HG02938 (cell line): ENCODE results near the gene KCNIP1.

Experiments
- ATAC-seq: cut with Tn5 transposase; IDR thresholded peaks from one replicate; pipeline ENCODE4 v1.9.1; 2021; ENCODE audit warnings: mild to moderate bottlenecking, moderate library complexity; ENCODE audit not compliant: unreplicated experiment

KCNIP1 gene

DNA sequence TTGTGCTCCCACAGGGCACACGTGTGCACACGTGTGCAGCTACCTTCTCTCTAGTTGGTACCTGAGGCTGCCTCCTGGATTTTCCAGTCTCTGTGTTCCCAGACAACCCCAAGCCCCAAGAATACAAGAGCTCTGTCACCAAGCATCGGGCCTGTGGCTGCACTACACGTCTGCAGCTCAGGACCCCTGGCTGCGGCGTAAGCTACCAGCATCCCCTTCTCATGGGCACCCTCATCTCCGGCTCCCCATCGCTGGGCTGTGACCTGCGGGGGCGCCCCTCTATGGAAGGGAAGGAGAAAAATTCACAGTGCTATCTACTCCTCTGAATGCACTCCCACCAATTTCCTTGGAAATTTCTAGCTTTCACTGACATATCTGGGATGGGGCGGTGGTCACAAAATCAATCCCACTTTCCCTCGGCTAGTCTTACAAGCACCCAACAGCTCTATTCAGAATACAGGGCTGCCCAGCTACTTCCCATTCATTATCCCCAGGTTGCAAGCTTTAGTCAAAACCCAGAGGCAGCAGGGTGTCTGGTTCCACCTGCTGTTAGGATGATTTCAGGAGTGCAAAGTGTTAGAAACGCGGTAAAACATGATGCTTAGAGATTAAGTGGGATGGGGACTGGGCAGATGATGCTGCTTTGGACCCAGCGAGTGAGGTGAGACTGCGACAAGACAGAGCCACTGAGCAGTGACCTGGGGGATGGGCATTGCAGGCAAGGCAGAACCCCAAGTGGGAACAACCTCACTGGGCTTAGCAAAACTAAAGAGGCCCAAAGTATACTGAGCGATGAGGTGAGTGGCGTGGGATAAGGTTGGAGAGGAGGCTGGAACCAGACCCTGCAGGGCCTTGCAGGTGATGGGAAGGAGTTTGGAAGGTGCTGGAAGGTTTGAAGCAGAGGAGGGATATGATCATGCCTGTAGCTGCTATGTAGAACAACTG lies 121.7 kb downstream of the KCNIP1 start:
- no peak for ATAC-seq

DNA sequence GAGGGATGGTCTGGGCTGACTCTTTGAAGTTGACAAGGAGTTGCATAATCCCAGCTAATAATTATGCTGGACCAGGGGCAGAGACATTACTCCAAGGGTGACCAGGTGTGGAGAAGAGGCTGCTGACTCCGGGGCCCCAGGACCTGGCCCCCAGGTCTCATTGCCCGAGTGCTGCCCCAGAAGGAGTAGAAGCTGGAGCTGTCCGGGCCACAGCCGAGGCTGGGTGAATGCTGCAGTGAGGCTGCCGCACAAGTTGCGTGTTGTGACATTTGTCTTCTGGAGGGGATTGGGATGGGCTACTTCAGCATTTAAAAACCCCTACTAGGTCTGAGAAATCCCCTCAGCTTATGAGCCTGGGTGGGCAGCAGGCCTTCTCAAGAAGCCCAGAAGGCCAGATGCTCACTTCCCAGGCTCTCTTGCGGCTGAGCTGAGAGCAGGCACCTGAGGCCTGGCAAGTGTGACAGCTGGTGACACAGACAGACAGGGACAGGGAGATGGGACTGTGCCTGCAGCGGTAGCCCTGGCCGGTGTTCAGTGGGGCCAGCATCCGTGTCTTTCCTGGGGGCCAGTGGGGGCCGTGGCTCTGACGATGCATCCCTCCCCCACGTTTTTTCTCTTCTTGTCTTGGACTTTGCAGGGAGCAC lies 122.8 kb downstream of the KCNIP1 start:
- no peak for ATAC-seq

DNA sequence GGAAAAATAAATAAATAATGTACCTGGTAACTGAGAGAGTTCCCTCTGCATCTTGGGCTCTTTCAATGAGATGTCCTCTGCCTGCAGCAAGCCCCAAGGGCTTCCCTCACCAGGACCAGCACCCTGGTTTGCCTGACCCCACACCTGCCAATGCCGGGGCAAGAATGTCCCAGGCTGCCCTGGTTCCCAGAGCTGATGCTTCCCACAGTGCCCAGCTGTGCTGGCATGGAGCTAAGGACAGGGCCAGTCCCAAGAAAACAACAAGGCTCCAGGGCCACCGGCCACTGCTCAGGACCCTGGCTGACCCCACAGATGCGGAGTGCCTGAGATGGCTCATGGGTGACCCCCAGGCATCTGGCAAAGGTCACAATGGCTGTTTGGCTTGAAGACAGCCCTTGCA lies 123.5 kb downstream of the KCNIP1 start:
- ATAC-seq, result no peak

DNA sequence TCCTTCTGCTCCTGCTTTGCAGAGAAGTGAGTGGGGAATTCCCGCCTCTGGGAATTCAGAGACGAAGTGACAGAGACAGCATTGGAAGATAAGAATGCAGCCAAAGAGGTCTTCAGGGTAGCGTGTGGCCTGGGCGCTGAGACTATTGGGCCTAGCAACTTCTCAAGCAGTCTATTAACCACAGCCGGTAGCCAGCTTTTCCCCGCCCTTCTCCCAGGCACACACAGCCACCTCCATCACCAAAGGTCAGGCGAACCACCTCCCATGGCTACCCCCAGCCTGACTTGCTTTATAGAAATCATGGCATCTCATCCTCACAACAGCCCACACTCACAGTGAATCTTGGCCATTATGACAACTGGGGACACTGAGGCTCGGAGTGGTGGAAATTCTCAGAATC lies 124.2 kb downstream of the KCNIP1 start:
- ATAC-seq, result no peak

DNA sequence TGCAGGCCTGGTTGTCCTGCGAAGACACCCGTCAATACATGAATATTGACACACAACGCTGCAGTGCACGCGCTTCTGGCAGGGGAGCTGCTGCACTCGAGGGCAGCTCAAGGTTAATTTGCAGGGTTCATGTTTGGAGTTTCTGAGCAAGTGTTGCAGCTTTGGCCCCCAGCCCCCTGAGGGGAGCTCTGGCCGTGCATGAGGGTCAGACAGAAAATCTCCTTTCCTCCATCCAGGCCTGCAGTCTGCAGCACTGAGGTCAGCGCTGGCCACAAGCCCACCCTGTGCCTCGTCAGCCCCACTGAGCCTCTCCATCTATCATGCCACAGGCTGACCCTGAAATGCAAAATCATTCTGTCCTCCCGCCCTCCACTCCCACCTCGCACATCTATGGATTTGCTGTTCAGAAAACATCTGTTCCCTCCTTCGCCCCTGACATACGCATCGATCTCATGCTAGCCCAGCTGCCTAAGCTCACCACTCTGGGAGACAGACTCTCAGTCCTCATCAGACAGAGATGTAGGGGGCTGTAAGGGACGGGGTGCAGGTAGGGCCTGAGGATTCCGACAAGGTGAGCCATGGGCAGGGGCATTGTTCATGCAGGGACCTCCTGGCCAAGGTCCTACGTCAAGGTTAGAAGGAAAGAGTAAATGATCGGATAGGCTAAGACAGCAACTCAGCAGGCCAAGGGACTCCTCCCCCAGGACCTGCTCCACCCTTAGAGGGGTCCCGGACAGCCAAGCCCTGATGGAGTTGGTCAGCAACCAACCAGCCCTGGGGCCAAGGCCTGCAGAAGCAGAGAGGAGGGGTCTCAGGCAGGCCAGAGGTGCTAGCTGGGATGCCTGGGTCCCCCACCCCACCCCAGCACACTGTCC lies 125.1 kb downstream of the KCNIP1 start:
- ATAC-seq, result no peak

DNA sequence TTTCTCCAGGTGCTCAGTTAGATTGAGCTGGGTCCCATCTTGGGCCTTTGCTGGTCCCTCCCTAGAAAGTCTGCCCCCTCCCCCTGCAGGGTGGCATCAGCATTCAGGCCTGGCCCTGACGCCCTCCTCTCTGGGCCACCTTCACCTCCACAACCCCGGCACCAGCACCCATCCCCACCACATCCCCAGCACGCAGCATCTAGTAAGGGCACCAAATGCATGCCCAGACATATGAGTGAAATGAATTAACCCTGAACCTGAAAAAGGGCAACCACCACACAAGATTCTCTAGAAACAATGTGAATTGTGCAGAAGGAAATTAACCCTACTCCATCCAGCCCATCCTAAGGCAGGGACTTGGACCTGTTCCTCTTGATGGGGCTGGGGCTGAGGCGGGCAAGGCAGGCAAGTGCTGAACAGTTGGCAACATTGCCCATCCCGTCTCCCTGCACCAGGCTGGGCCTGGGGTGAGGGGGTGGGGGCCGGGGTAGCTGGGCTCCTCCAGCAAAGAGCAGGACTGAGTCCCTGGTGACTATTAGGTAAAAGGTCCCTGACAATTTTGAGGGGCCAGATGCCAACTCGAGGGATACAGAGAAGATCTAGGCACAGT lies 125.9 kb downstream of the KCNIP1 start:
- ATAC-seq, result no peak

DNA sequence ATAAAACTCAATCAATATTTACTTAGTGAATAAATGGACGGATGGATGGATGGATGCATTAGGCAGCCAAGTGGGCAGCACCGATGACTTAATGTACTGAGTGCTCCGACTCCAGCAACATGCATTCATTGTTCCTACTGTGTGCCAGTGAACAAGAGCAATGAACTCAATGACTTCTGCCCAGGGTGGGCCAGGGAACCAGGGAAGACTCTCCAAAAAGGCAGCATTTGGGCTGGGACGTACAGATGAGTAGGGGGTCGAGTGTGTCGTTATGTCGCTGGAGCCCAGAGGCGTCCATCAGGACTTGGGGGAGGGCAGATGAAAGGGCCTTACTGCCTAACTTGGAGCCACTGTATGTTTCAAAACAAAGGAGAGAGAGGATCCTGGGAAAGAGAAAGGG lies 126.4 kb downstream of the KCNIP1 start:
- no peak for ATAC-seq

DNA sequence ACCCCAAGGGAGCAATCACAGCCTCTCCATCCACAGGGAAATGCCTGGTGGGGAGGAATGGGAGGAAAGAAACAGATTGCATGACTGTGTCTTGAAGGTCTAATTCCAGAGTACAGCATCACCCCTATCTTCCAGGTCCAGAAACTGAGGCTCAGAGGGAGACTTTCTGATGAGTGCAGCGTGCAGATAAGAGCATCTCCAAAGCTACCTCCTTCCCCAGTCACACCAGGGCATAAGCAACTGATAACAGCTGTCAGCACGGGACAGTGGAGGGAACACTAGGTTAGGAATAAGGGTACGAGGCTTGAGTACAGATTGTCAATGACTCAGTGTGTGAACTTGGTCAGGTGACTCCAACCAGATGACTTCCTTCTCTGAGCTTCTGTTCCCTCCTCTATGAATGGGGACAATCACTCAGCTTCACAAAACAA lies 126.9 kb downstream of the KCNIP1 start:
- no peak for ATAC-seq

DNA sequence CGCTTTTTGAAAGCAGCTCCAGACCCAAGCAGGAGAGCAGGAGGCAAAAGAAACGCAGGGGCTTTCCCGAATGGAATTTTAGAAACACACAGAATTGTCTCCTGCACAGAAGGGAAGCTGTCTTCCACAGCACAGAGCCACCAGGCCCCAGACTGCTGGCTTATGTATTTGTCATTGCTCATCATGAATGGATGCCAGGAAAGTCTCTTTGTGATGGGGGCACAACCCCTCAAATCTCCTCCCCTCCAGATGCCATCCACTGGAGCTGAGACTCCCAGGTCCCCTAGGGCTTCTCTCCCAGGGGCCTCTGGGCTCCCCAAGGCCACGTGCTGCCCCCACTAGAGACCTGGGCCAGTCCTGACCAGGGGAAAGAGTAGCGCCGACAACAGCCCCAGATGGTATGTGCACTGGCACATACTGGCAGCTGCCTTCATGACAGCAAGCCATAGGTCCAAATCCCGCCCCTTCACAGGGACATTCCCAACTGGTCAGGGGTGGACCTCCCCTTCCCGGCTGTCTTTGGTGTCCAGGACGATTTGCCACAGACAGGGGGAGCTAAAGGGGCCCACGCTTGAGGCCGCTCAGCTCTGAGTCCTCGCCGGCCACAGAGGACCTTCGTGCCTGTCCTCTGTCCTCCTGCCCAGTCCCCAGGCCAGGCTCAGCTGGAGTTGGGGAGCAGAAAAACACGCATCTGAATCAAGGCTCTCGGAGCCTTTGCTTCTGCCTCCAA lies 127.8 kb downstream of the KCNIP1 start:
- ATAC-seq, result no peak

DNA sequence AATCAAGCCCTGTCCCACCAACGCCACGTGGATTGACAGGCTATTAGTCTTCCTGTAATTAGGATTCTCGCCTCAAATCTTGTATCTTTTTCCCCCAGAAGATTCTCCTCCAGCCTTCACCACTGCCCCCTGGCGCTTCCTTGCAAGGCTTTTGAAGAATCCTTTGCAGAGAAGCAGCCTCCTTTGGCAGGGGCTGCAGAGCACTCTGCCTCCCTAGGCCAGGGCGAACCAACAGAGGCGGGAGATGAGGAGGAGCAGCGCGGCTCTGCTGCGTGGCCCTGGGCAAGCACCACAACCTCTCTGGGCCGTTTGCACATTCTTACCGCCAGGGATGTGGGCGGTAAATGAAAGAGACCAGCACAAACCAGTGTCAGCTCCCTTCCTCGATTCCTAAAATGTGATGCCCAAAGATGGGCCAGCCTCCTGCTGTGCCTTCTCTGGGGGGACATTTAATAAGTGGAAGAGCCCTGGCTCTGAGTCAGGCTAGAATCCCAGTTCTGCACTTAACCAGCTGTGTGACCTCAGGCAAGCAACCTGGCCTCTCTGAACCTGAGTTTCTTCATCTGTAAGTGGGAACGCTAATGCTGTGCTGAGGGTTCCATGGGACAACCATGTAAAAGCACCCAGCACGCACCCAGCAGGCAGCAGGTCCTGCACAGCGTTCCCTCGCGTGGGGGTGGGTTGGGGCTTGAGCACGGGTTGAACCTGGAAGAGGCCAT lies 128.6 kb downstream of the KCNIP1 start:
- no peak for ATAC-seq

DNA sequence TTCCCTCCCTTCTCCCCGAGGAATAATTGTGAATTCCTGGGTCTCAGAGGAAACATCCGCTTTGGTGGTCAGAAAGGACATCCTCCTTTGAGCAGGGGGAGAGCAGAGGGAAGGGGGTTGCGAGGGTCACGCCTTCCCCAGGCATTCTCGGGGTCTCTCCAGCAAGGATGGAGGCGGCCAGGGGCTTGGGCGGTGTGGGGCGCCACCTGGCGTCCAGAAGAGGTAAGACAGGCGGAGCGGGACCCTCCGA lies 129.1 kb downstream of the KCNIP1 start:
- ATAC-seq, result no peak

DNA sequence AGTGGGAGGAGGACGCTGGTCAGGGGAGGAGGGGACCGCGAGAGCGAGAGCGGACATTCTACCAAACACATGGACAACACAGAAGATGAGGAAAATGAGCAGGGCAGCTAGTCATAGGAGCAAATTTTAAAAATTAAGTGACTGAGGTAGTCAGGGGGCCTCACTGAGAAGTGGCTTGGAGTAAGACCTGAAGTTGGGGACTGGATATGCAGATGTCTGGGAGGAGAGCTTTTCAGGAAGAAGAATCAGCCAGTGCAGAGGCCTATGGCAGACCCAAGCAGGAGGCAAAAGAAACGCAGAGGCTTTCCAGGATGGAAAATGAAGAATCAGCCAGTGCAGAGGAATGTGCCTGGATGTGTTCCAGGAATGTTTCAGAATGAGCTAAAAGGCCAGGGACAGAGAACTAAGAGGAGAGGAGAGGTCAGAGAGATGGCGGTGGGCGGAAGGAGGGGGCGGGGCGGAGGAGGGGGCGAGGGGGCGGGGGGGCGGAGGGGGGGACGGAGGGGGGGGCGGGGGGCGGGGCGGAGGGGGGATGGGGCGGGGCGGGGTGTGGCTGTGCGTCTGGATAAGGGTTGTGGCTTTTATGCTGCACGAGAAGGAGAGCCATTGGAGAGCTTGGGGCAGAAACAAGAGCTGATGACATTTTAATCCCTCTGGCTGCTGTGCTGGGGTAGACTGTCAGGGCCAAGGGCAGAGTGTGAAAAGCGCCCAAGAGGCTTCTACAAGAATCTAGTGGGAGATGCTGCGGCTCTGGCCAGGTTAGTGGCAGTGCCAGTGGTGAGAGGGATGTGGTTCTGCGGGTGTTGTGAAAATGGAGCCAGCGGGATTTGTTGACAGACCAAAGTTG lies 129.6 kb downstream of the KCNIP1 start:
- ATAC-seq, result no peak

DNA sequence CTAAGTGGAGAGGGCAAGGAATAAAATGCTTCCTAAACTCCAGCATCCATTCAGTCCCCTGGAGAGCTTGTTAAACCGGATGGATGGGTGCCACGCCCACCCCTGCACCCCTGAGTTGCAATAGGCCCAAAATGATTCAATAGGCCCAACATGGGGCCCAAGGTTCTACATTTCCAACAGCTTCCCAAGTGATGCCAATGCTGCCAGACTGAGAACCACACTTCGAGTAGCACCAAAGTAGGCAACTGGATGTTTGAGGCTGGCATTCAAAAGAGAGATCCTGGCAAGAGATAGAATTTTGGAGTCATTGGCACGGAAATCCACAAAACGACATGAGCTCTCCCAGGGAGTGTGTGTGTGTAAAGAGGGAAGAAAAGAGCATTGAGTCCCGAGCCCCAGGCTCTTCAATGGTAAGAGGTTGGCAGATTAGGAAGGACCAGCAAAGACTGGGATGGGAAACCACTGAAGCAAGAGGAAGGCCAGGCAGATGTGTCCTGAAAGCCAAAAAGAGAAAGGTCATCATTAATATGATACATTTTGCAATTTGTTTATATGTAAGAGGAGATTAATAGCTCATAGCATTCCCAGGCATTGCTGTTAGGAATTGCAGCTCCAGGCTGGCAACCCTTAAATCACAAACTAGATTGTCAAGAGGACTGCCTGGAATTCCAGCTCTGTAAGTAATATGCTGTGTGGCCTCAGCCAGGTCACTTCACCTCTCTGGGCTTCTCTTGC lies 130.6 kb downstream of the KCNIP1 start:
- no peak for ATAC-seq

DNA sequence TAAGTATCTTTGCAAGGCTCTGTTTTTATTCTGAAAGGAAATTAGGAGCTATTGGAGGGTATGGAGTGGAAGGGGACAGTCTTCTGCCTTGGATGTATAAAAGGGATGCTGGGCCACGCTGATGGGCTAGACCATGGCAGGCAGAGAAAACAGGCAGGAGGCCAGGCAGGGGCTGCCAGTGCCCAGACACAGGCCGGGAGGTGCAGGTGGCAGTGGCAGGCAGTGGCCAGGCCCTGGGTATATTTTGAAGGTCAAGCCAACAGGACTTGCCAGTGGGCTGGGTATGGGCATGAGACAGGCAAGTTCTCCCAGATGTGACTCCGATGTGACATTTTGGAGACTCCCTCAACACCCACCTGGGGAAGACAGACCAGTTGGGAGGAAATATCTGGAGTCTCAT lies 131.9 kb downstream of the KCNIP1 start:
- ATAC-seq, result no peak

DNA sequence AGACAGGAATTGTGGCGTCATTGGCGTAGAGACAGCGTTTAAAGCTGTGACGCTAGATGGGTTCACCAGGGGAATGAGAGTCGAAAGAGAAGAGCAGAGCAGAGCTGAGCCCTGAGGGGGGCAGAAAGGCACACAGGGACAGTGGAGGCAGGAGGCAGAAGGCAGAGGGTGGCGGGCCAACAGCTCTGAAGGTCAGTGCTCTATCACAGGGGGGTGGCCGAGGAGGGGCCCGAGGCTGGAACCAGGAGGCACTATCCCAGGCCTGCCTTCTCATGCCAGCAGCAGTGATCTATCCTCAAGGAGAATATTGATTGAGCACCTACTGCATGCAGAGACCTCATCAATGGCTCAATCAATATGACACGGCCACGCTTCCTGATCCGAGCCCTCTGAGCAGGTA lies 132.4 kb downstream of the KCNIP1 start:
- no peak for ATAC-seq

DNA sequence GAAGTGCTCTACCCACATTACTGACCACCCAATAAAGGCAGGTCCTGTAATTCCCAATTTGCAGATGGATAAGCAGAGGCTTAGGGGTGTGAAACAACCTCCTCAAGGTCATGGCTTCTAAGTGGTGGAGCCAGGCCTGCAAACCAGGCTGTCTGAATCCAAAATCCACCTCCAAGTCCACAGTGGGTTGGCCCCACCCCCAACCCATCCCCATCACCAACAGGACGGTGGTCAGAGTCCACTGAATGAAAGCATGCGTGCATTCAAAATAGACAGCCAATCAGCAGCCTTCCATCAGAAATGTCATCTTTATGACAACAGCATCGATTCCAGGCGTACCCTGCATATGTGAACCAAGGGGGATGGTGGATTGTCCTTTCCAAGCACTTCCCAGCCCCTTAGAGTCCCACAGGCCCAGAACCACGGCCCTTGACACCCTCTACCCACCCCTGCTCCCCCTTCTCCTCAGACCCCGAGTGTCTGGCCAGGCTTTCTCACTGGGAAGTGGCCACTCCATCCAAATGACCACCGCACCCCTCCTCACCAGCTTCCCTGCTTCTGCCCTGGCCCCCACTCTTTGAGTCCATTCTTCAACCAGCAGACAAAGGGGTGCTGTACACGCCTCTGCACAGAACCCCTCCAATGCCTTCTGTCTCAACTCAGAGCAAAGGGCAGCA lies 133.1 kb downstream of the KCNIP1 start:
- no peak for ATAC-seq

DNA sequence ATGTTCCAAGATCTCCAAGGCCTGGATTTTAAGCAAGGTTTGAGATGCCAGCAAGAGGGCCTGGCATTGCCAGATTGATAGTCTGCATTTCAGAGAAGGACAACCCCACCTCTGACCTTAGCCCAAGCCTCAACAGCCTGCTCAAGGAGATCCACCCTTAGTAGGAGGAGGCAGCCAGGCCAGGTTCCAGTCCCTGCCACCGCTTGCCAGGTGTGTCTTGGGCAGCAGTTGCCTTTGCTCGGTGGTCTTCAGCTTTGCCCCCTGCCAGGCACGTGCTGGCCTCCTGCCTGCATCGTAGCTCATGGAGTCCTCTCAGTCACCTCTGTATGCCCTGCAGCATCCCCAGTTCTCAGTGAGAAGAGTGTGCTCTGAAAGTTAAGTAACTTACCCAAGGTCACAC lies 134.2 kb downstream of the KCNIP1 start:
- ATAC-seq, result no peak
